GM12878 (cell line): ENCODE data around the gene RAB4B. TPM values are rescaled to one million over a fixed set of nuclear protein-coding genes. Genes with fewer than 3 reads are reported as not detected.

Experiments used
- ATAC-seq: fragments of 200-7000 bp; cut with Tn5 transposase; 3 replicates; pipeline ENCODE4 v1.9.1; 2020; ENCODE audit warnings: mild to moderate bottlenecking, moderate library complexity
- BruUV-seq: library from RNA; stranded (reverse); fragments of 400-500 nt; replicated peaks from 2 replicates; lab custom pipeline; 2021; lab: Mats Ljungman, UMichigan
- CTCF ChIA-PET: fragments of 300-600 bp; sonication (Branson Sonifier 250); formaldehyde crosslinking; extraction: SDS; loops from one replicate; lab custom pipeline; 2021; ENCODE audit warnings: inconsistent platforms; lab: Yijun Ruan, JAX
- POLR2A ChIA-PET: fragments of 350-600 bp; formaldehyde crosslinking; extraction: SDS; loops from one replicate; lab custom pipeline; 2021; ENCODE audit warnings: inconsistent platforms; lab: Charles Lee
- RAD21 ChIA-PET: fragments of 300-600 bp; sonication (Branson Sonifier 250); formaldehyde crosslinking; loops from one replicate; lab custom pipeline; 2023; ENCODE audit warnings: antibody characterized with exemption; ENCODE audit not compliant: unreplicated experiment; lab: Charles Lee
- SMC1A ChIA-PET: fragments of 300-600 bp; sonication (Branson Sonifier 250); formaldehyde crosslinking; loops from one replicate; lab custom pipeline; 2023; ENCODE audit not compliant: unreplicated experiment, uncharacterized antibody; lab: Charles Lee
- DNase-seq: peaks from one replicate; pipeline ENCODE4 v3.0.0-alpha.2; 2011; ENCODE audit warnings: low read depth, low spot score
- FAIRE-seq: peaks from 3 replicates; lab custom pipeline; 2011; peaks lifted over from hg19 to GRCh38; lab: Jason Lieb, UNC
- H2AFZ ChIP-seq: 2 replicates; pipeline ENCODE4 v1.6.0; 2011; ENCODE audit warnings: low read depth, low read length, control low read depth; ENCODE audit not compliant: control insufficient read depth
- H3K27ac ChIP-seq: 2 replicates; pipeline ENCODE4 v1.5.1; 2011; ENCODE audit warnings: control low read depth; ENCODE audit not compliant: control insufficient read depth, insufficient read depth
- H3K27me3 ChIP-seq, 2 experiments: replicated peaks in 1 of 2; 2 replicates each; pipeline versions ENCODE4 v1.6.0 to v1.6.1; 2011; ENCODE audit warnings: low read length in 1 of 2; ENCODE audit not compliant: control insufficient read depth in 2 of 2, insufficient read depth in 2 of 2
- H3K36me3 ChIP-seq, 2 experiments: 2 replicates each; pipeline ENCODE4 v1.5.1; 2011; ENCODE audit warnings: low read length in 1 of 2; ENCODE audit not compliant: control insufficient read depth in 2 of 2, insufficient read depth in 2 of 2
- H3K4me1 ChIP-seq: 2 replicates; pipeline ENCODE4 v1.6.1; 2011; ENCODE audit warnings: mild to moderate bottlenecking, low read length, moderate library complexity, mixed read lengths; ENCODE audit not compliant: control insufficient read depth, insufficient read depth
- H3K4me2 ChIP-seq: 2 replicates; pipeline ENCODE4 v1.6.0; 2011; ENCODE audit warnings: control low read depth; ENCODE audit not compliant: control insufficient read depth, insufficient read depth
- H3K4me3 ChIP-seq: fragments of 200-600 bp; sonication (generic); 2 replicates; pipeline ENCODE4 v1.5.1; 2016
- H3K79me2 ChIP-seq: 2 replicates; pipeline ENCODE4 v1.6.0; 2011; ENCODE audit warnings: low read length; ENCODE audit not compliant: control insufficient read depth, insufficient read depth
- H3K9ac ChIP-seq: 2 replicates; pipeline ENCODE4 v1.8.0; 2011; ENCODE audit warnings: low read length, control low read depth, mixed read lengths; ENCODE audit not compliant: control insufficient read depth, insufficient read depth
- H3K9me3 ChIP-seq: replicated peaks from 3 replicates; pipeline ENCODE4 v1.5.1; 2011; ENCODE audit warnings: mild to moderate bottlenecking, low read length; ENCODE audit not compliant: control insufficient read depth, insufficient read depth
- H4K20me1 ChIP-seq: 2 replicates; pipeline ENCODE4 v1.6.0; 2011; ENCODE audit not compliant: control insufficient read depth, insufficient read depth
- EP300 ChIP-seq, 2 experiments: fragments of 150-350 bp in 1 of 2; IDR thresholded peaks; 2 replicates each; pipeline ENCODE4 v1.6.1; 2011 to 2012; ENCODE audit warnings: low read depth in 2 of 2, low read length in 2 of 2, borderline replicate concordance in 1 of 2, improper control_type of control experiment in 1 of 2, inconsistent platforms in 1 of 2; ENCODE audit not compliant: control insufficient read depth in 1 of 2
- HDAC2 ChIP-seq: fragments of 200-600 bp; sonication (generic); IDR thresholded peaks from 2 replicates; pipeline ENCODE4 v1.6.1; 2017
- HDGF ChIP-seq: fragments of 450-650 bp; IDR thresholded peaks from 2 replicates; pipeline ENCODE4 v1.6.1; 2016; ENCODE audit warnings: antibody characterized with exemption
- MTA2 ChIP-seq: fragments of 450-650 bp; IDR thresholded peaks from 2 replicates; pipeline ENCODE4 v1.6.1; 2016; ENCODE audit warnings: low read depth, mild to moderate bottlenecking, moderate library complexity
- MTA3 ChIP-seq: IDR thresholded peaks from 2 replicates; pipeline ENCODE4 v1.6.1; 2012; ENCODE audit warnings: low read length, inconsistent platforms, borderline replicate concordance
- POLR2A ChIP-seq: IDR thresholded peaks from 2 replicates; pipeline ENCODE4 v1.6.1; 2011; ENCODE audit warnings: low read depth, mild to moderate bottlenecking, low read length
- SMAD1 ChIP-seq: fragments of 450-650 bp; IDR thresholded peaks from 2 replicates; pipeline ENCODE4 v1.6.1; 2018; ENCODE audit warnings: mild to moderate bottlenecking, low read depth; ENCODE audit not compliant: partially characterized antibody
- SMAD5 ChIP-seq: IDR thresholded peaks from 2 replicates; pipeline ENCODE4 v1.6.1; 2016; ENCODE audit warnings: antibody characterized with exemption, low read depth
- ZBED1 ChIP-seq: IDR thresholded peaks from 2 replicates; pipeline ENCODE4 v1.6.1; 2016; ENCODE audit warnings: borderline replicate concordance
- WGBS: methylation state at CpG from one replicate; pipeline ENCODE4 v1.1.6; 2016; ENCODE audit warnings: low lambda C conversion rate; ENCODE audit not compliant: insufficient replicate concordance, insufficient coverage; ENCODE audit errors: missing lambda C conversion rate; 5-methylcytosine and 5-hydroxymethylcytosine counted together
- in situ Hi-C: fragments of 300-500 bp; cut with MboI; formaldehyde crosslinking; loops from 9 replicates; pipeline ENCODE4 v1.14.3; 2018; ENCODE audit warnings: mixed read lengths
- intact Hi-C: fragments of 100-400 bp; cut with micrococcal nuclease; formaldehyde crosslinking; loops from one replicate; pipeline ENCODE4 v1.14.2; 2022; ENCODE audit not compliant: unreplicated experiment
- polyA plus RNA-seq, 11 experiments: library from polyadenylated mRNA; depleted of rRNA in 4 of 11; unstranded in 6 of 11; stranded (reverse) in 5 of 11; fragments of >200 nt; fragmentation: Nextera tagmentation in 4 of 11; fragmentation: Illumina TruSeq in 1 of 11; extraction: Ambion mirVana in 4 of 11; extraction: Trizol in 1 of 11; gene quantifications; 1 replicate in 1 of 11; 2 replicates in 10 of 11; pipeline versions ENCODE4 v1.2.1 to v1.2.3, GENCODE V29; 2011 to 2016; ENCODE audit warnings: inconsistent platforms in 2 of 11, missing spikeins in 2 of 11, low read depth in 1 of 11
- total RNA-seq, 4 experiments: library from RNA; depleted of rRNA in 3 of 4; stranded (reverse); fragments of >200 nt in 3 of 4; fragmentation: Illumina TruSeq in 1 of 4; extraction: Trizol in 1 of 4; gene quantifications; 2 replicates each; pipeline versions ENCODE4 v1.2.1 to v1.2.3, GENCODE V29; 2013 to 2021
- TF ChIP-seq, protein P1 (sequence below): IDR thresholded peaks from 2 replicates; pipeline ENCODE4 v1.6.1; 2012; ENCODE audit warnings: mild to moderate bottlenecking, low read depth, low read length
- TF ChIP-seq, protein P2 (sequence below): fragments of 450-650 bp; IDR thresholded peaks from 2 replicates; pipeline ENCODE4 v1.6.1; 2017; ENCODE audit warnings: antibody characterized with exemption, mild to moderate bottlenecking, moderate library complexity
- TF ChIP-seq, protein P3 (sequence below): fragments of 450-650 bp; IDR thresholded peaks from 2 replicates; pipeline ENCODE4 v1.6.1; 2018; ENCODE audit warnings: borderline replicate concordance, mild to moderate bottlenecking; ENCODE audit not compliant: partially characterized antibody

The RAB4B gene
- total and polyA plus RNA-seq, 10 of the 15 experiments (the other 5 are each of a cell fraction or from before 2014, with no cell fraction given), result 0.60 to 51.5 (median 27.7) TPM

DNA sequence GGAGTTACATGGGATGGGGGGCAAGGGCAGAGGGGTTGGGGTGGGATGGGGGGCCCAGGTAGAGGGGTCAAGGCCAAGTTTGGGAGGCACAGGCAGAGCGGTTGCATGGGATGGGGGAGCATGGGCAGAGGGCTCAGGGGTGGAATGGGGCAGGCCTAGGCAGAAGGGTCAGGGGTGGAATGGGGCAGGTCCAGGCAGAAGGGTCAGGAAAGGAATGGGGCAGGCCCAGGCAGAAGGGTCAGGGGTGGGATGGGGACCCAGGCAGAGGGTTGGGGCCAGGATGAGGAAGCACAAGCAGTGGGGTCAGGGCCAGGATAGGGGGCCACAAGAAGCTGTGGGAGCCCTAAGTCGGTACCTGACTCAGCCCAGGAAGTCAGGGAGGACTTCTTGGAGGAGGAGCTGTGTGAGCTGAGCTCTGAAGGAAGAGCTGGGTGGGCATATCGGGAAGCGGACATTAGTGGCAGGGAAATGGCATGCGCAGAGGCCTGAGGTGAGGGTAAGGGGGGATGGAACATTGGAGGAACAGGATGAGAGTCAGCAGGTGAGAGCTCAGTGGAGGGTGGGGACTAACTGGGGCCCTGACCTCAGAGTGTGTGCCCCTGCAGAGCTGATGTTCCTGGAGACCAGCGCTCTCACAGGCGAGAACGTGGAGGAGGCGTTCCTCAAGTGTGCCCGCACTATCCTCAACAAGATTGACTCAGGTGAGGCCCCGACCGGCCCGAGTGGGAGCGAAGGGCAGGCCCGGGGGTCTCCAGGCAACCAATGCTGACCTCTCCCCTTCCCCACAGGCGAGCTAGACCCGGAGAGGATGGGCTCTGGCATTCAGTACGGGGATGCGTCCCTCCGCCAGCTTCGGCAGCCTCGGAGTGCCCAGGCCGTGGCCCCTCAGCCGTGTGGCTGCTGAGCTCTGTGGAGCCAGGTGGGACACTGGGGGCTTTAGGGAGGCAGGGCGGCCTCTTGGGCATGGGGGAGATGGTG is 8.3 kb downstream of the RAB4B start:
- no peak for DNase-seq
- Histone ChIP-seq H3K36me3 (no peaks in the 10 kb centered on the region), H4K20me1 (no peaks in the 10 kb centered on the region), H3K9ac (no peak overlapping the region), H3K4me3 (no peak overlapping the region), H3K27me3 (no peaks in the 10 kb centered on the region), H3K4me1 (peaks cover 1% of the 10 kb centered on the region; the same call in 1 of the 2 replicates), H3K27ac (no peak overlapping the region), H2AFZ (no peak overlapping the region), H3K79me2 (no peaks in the 10 kb centered on the region), H3K4me2 (no peak overlapping the region), H3K9me3 (no peaks in the 10 kb centered on the region)
- ChIA-PET CTCF (interaction anchor here (1.5 kb wide), 1 partner anchor 8 kb away, joined by 5 read pairs; the partner anchor contains the start of gene RAB4B), SMC1A (no interaction called here), POLR2A (interaction anchor here (1.8 kb wide), 1 partner anchor 8 kb away, joined by 10 read pairs; the partner anchor contains the start of gene RAB4B), RAD21 (interaction anchor here (1.0 kb wide), 1 partner anchor 9 kb away, joined by 4 read pairs; the partner anchor contains the start of gene RAB4B)
- 96% methylated on average over 24 of the region's 25 CpGs for WGBS
- intact Hi-C loops, result no loop called here
- no TSS peak for BruUV-seq
- in situ Hi-C loops, result no loop called here
- ATAC-seq, result no peak
- FAIRE-seq, result no peak
- TF ChIP-seq, protein P1, sequence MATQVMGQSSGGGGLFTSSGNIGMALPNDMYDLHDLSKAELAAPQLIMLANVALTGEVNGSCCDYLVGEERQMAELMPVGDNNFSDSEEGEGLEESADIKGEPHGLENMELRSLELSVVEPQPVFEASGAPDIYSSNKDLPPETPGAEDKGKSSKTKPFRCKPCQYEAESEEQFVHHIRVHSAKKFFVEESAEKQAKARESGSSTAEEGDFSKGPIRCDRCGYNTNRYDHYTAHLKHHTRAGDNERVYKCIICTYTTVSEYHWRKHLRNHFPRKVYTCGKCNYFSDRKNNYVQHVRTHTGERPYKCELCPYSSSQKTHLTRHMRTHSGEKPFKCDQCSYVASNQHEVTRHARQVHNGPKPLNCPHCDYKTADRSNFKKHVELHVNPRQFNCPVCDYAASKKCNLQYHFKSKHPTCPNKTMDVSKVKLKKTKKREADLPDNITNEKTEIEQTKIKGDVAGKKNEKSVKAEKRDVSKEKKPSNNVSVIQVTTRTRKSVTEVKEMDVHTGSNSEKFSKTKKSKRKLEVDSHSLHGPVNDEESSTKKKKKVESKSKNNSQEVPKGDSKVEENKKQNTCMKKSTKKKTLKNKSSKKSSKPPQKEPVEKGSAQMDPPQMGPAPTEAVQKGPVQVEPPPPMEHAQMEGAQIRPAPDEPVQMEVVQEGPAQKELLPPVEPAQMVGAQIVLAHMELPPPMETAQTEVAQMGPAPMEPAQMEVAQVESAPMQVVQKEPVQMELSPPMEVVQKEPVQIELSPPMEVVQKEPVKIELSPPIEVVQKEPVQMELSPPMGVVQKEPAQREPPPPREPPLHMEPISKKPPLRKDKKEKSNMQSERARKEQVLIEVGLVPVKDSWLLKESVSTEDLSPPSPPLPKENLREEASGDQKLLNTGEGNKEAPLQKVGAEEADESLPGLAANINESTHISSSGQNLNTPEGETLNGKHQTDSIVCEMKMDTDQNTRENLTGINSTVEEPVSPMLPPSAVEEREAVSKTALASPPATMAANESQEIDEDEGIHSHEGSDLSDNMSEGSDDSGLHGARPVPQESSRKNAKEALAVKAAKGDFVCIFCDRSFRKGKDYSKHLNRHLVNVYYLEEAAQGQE, result no peak
- TF ChIP-seq, protein P2, sequence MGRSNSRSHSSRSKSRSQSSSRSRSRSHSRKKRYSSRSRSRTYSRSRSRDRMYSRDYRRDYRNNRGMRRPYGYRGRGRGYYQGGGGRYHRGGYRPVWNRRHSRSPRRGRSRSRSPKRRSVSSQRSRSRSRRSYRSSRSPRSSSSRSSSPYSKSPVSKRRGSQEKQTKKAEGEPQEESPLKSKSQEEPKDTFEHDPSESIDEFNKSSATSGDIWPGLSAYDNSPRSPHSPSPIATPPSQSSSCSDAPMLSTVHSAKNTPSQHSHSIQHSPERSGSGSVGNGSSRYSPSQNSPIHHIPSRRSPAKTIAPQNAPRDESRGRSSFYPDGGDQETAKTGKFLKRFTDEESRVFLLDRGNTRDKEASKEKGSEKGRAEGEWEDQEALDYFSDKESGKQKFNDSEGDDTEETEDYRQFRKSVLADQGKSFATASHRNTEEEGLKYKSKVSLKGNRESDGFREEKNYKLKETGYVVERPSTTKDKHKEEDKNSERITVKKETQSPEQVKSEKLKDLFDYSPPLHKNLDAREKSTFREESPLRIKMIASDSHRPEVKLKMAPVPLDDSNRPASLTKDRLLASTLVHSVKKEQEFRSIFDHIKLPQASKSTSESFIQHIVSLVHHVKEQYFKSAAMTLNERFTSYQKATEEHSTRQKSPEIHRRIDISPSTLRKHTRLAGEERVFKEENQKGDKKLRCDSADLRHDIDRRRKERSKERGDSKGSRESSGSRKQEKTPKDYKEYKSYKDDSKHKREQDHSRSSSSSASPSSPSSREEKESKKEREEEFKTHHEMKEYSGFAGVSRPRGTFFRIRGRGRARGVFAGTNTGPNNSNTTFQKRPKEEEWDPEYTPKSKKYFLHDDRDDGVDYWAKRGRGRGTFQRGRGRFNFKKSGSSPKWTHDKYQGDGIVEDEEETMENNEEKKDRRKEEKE, result no peak
- TF ChIP-seq, protein P3, sequence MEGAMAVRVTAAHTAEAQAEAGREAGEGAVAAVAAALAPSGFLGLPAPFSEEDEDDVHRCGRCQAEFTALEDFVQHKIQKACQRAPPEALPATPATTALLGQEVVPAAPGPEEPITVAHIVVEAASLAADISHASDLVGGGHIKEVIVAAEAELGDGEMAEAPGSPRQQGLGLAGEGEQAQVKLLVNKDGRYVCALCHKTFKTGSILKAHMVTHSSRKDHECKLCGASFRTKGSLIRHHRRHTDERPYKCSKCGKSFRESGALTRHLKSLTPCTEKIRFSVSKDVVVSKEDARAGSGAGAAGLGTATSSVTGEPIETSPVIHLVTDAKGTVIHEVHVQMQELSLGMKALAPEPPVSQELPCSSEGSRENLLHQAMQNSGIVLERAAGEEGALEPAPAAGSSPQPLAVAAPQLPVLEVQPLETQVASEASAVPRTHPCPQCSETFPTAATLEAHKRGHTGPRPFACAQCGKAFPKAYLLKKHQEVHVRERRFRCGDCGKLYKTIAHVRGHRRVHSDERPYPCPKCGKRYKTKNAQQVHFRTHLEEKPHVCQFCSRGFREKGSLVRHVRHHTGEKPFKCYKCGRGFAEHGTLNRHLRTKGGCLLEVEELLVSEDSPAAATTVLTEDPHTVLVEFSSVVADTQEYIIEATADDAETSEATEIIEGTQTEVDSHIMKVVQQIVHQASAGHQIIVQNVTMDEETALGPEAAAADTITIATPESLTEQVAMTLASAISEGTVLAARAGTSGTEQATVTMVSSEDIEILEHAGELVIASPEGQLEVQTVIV, result no peak
- no peak for TF ChIP-seq ZBED1
- TF ChIP-seq POLR2A, result no peak
- no peak for TF ChIP-seq HDAC2
- no peak for TF ChIP-seq SMAD5
- TF ChIP-seq HDGF, result no peak
- TF ChIP-seq MTA3, result no peak
- TF ChIP-seq MTA2, result no peak
- no peak for TF ChIP-seq EP300 (IDR thresholded peaks at IDR 0.05; ENCODE audit: borderline replicate concordance in 1 of 2, control insufficient read depth in 1 of 2, low read depth in 2 of 2, low read length in 2 of 2)
- TF ChIP-seq SMAD1, result no peak
